GM12892 (cell line): ENCODE data around the gene PKP1.

Source experiments
- DNase-seq: peaks from one replicate; pipeline ENCODE4 v3.0.0; 2011; ENCODE audit not compliant: insufficient read length
- FAIRE-seq: peaks from 2 replicates; lab custom pipeline; 2011; peaks lifted over from hg19 to GRCh38; lab: Jason Lieb, UNC
- POLR2A ChIP-seq: IDR thresholded peaks from 2 replicates; pipeline ENCODE4 v1.6.1; 2011; ENCODE audit warnings: low read depth, low read length, control low read depth
- POLR2AphosphoS5 ChIP-seq: IDR thresholded peaks from 2 replicates; pipeline ENCODE4 v1.6.1; 2011; ENCODE audit warnings: low read depth, low read length, control low read depth
- TAF1 ChIP-seq: IDR thresholded peaks from 2 replicates; pipeline ENCODE4 v1.6.1; 2011; ENCODE audit warnings: low read depth, mild to moderate bottlenecking, control low read depth, low read length, borderline replicate concordance

PKP1 gene

GRCh38 chr1:201302163-201303152 lies 19.2 kb downstream of the PKP1 start:
- no peak for FAIRE-seq
- DNase-seq: no peak
- TF ChIP-seq TAF1: no peak

- DNase-seq (no peak), FAIRE-seq (no peak)
These were observed 20.8 kb downstream of the PKP1 start for GRCh38 chr1:201304126-201304525.

GRCh38 chr1:201305815-201306214 lies 22.5 kb downstream of the PKP1 start:
- FAIRE-seq (no peak), DNase-seq (no peak)
- TF ChIP-seq POLR2AphosphoS5: no peak

More at GRCh38 chr1:201304126-201304525, 20.8 kb downstream of the PKP1 start:
- TF ChIP-seq TAF1 (no peak), POLR2A (no peak)

- no peak for TF ChIP-seq POLR2A
- no peak for TF ChIP-seq TAF1
- no peak for TF ChIP-seq POLR2AphosphoS5
- no peak for FAIRE-seq
- DNase-seq: no peak
These were observed 23.9 kb downstream of the PKP1 start for GRCh38 chr1:201307231-201307630.

- TF ChIP-seq POLR2AphosphoS5 (no peak), TAF1 (no peak), POLR2A (no peak)
- FAIRE-seq (no peak), DNase-seq (no peak)
These were observed 24.6 kb downstream of the PKP1 start for GRCh38 chr1:201307760-201308499.

- TF ChIP-seq POLR2AphosphoS5: no peak
- DNase-seq: no peak
- FAIRE-seq: no peak
These were observed 26.1 kb downstream of the PKP1 start for GRCh38 chr1:201309416-201309815.

- no peak for DNase-seq
- no peak for TF ChIP-seq POLR2A
- no peak for FAIRE-seq
These were observed 27.1 kb downstream of the PKP1 start for GRCh38 chr1:201310251-201310985.

- no peak for DNase-seq
- TF ChIP-seq POLR2A: no peak
- no peak for FAIRE-seq
These were observed 27.7 kb downstream of the PKP1 start for GRCh38 chr1:201310986-201311355.

GRCh38 chr1:201311356-201312011 lies 28.2 kb downstream of the PKP1 start:
- no peak for DNase-seq
- FAIRE-seq: no peak

GRCh38 chr1:201312298-201312697 lies 29.0 kb downstream of the PKP1 start:
- FAIRE-seq (no peak), DNase-seq (no peak)
- TF ChIP-seq TAF1: no peak
- TF ChIP-seq POLR2A: no peak
- TF ChIP-seq POLR2AphosphoS5: no peak

More at GRCh38 chr1:201311356-201312011, 28.2 kb downstream of the PKP1 start:
- TF ChIP-seq POLR2AphosphoS5 (no peak), TAF1 (no peak)

- DNase-seq: no peak
- no peak for FAIRE-seq
- no peak for TF ChIP-seq POLR2AphosphoS5
- TF ChIP-seq POLR2A: no peak
- no peak for TF ChIP-seq TAF1
These were observed 29.8 kb downstream of the PKP1 start for GRCh38 chr1:201313086-201313485.

GRCh38 chr1:201316556-201316955 lies 33.2 kb downstream of the PKP1 start:
- DNase-seq (no peak), FAIRE-seq (no peak)
- TF ChIP-seq TAF1 (no peak), POLR2A (no peak), POLR2AphosphoS5 (no peak)

GRCh38 chr1:201317551-201317950 lies 34.2 kb downstream of the PKP1 start:
- no peak for FAIRE-seq
- DNase-seq: no peak
- TF ChIP-seq TAF1 (no peak), POLR2AphosphoS5 (no peak), POLR2A (no peak)
